Measurements from ENCODE around the gene ATP11A. TPM values are rescaled to one million over a fixed set of nuclear protein-coding genes. Genes with fewer than 3 reads are reported as not detected.

The ATP11A gene
- total and polyA plus RNA-seq, 2 donors (not counting 3 experiments of a cell fraction or from before 2014, with no cell fraction given) = 16.5 to 88.1 TPM

DNA sequence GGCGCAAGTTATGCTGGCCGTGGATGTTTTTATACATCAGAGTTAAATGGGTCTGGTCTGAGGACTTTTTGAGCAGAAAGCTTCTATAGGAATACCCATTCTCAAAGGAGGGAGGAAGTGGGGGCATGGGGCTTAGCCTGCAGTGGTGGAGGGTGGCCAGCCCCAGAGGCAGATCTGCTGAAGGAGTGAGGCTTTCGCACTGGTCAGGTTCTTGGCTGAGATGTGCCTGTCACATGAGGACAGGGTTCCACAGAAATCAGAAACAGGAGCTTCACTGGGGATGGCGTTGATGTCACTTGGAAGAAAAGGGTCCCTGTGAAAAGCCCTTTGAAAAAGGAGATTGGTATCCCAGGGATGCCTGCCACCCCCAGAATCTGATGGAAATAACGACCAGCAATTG lies 178.5 kb downstream of the ATP11A start:
- H2AFZ ChIP-seq (ENCODE audit: low read depth, low read length) = no peak overlapping the region
- dilution Hi-C loops (cut with MboI; ENCODE audit: extremely low pct_ligation_motif_present, low sequenced_read_pairs) (no loop called here), intact Hi-C loops (cut with micrococcal nuclease) (no loop called here)
- ChIA-PET CTCF (no interaction called here), POLR2A (no interaction called here)
- H3K27me3 ChIP-seq (ENCODE audit: control insufficient read depth in 2 of 2, insufficient read depth in 2 of 2, low read length in 2 of 2) = no peaks in the 10 kb centered on the region
- no TSS peak for BruUV-seq (replicated peaks)
- H3K9me3 ChIP-seq (replicated peaks; ENCODE audit: control insufficient read depth, insufficient read depth, low read length) = no peaks in the 10 kb centered on the region
- TF ChIP-seq JUN (IDR thresholded peaks at IDR 0.05; ENCODE audit: borderline replicate concordance, insufficient read depth, insufficient read length, low read depth) (no peak), POLR2AphosphoS5 (IDR thresholded peaks at IDR 0.05; ENCODE audit: insufficient read depth, low read depth, low read length) (no peak), GATA2 (IDR thresholded peaks at IDR 0.05; ENCODE audit: insufficient read depth, insufficient read length, low read depth, low read length) (no peak), POLR2A (IDR thresholded peaks at IDR 0.05; ENCODE audit: low read depth, low read length) (no peak), FOS (IDR thresholded peaks at IDR 0.05; ENCODE audit: borderline replicate concordance, insufficient read depth, low read length) (no peak), MYC (IDR thresholded peaks at IDR 0.05; ENCODE audit: low read depth, low read length) (no peak)
- TF ChIP-seq, protein P1, sequence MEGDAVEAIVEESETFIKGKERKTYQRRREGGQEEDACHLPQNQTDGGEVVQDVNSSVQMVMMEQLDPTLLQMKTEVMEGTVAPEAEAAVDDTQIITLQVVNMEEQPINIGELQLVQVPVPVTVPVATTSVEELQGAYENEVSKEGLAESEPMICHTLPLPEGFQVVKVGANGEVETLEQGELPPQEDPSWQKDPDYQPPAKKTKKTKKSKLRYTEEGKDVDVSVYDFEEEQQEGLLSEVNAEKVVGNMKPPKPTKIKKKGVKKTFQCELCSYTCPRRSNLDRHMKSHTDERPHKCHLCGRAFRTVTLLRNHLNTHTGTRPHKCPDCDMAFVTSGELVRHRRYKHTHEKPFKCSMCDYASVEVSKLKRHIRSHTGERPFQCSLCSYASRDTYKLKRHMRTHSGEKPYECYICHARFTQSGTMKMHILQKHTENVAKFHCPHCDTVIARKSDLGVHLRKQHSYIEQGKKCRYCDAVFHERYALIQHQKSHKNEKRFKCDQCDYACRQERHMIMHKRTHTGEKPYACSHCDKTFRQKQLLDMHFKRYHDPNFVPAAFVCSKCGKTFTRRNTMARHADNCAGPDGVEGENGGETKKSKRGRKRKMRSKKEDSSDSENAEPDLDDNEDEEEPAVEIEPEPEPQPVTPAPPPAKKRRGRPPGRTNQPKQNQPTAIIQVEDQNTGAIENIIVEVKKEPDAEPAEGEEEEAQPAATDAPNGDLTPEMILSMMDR (IDR thresholded peaks at IDR 0.05; ENCODE audit: extremely low read depth in 1 of 2, insufficient read depth in 1 of 2, low read depth in 1 of 2, low read length in 2 of 2) = no peak
- no peaks in the 10 kb centered on the region for H4K20me1 ChIP-seq (replicated peaks; ENCODE audit: control insufficient read depth, extremely low read depth, insufficient read depth, low read length)
- H3K79me2 ChIP-seq (ENCODE audit: control insufficient read depth, insufficient read depth, low read length) = no peaks in the 10 kb centered on the region
- FAIRE-seq = no peak
- no peak for DNase-seq (ENCODE audit: low read depth, low spot score)
- no peak overlapping the region for H3K4me2 ChIP-seq (ENCODE audit: insufficient read depth, low read length)
- H3K4me1 ChIP-seq (ENCODE audit: control insufficient read depth, extremely low read depth, insufficient read depth, low read length) = no peaks in the 10 kb centered on the region
- no peak overlapping the region for H3K27ac ChIP-seq (ENCODE audit: insufficient read depth, low read depth, low read length)
- no peak overlapping the region for H3K9ac ChIP-seq (replicated peaks; ENCODE audit: extremely low read depth, insufficient read depth, low read length)
- H3K36me3 ChIP-seq (ENCODE audit: control insufficient read depth in 2 of 2, extremely low read depth in 1 of 2, insufficient read depth in 2 of 2, low read length in 2 of 2) = peaks cover 0 to 2% of the 10 kb centered on the region in 2 experiments
- H3K4me3 ChIP-seq (replicated peaks in 1 of 3; ENCODE audit: insufficient read depth in 1 of 3, low read depth in 1 of 3, low read length in 3 of 3) = no peak overlapping the region
- no peaks in the 10 kb centered on the region for H3K9me1 ChIP-seq (replicated peaks; ENCODE audit: control insufficient read depth, extremely low read depth, insufficient read depth, low read length)

Measured in endothelial cell of umbilical vein (primary cell).